NCI-H1105 (cell line): ENCODE results near the gene RARRES1.
"Not testable (repeated sequence)": the region's sequence is repeated elsewhere in the genome, so short reads cannot be mapped to it uniquely, and the experiment has no call there.

Experiments
- DNase-seq: peaks from one replicate; lab custom pipeline; 2025; lab: John Stamatoyannopoulos, UW

The RARRES1 gene

GRCh38 chr3:158693866-158694456, 38.3 kb downstream of the RARRES1 start:
- DNase-seq, result not testable (repeated sequence)

GRCh38 chr3:158685159-158685558, 47.1 kb downstream of the RARRES1 start:
- no peak for DNase-seq

GRCh38 chr3:158683230-158683962, 48.9 kb downstream of the RARRES1 start:
- DNase-seq, result no peak

DNA sequence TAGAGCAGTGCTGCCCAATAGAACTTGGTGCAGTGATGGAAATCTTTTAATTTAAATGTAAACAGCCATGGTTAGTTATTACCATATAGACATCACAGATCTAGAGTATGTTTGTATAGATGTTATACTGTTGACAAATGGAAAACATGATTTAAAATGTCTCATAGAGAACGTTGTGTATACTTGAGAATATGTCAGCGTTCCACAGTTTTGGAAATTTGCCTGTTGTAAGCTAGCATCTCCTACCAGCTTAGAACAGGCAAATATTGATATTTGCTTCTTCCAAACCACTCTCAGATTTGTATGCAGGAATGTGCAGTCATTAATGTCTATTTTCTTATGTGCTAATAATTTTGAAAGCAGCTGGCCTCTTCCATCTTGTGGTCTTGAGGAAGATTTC, 51.4 kb downstream of the RARRES1 start:
- no peak for DNase-seq

DNA sequence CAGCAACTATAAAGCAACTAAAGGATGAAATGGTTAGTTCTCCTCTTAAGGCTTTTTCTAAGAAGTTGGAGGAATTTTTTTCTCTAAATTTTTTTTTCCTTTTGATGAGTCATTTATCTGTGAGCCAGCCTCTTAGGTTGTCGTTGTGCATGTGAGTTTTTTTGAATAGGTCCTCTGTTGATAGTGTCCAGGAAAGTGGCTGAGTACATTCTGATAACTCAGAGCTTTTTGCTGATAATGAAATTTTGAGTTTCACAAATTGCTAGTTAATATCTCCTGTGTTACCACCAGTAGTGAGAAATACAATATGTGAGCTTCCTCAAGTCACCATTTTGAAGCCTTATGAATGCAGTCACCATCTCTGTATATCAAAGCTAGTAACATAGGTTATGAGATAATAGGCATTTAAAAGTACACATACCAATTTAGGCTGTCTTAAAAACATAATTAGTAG, 52.7 kb downstream of the RARRES1 start:
- DNase-seq, result no peak

DNA sequence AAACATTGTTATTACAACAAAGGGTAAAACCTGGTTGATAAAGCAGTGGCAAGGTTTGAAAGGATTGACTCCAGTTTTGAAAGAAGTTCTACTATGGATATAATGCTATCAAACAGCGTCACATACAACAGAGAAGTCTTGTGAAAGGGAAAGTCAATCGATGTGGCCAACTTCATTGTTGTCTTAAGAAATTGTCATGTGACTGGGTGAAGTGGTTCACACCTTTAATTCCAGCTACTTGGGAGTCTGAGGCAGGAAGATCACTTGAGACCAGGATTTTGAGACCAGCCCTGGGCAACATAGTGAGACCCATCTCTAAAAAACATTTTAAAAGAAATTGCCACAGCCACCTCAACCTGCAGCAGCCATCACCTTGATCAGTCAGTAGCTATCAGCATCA, 53.6 kb downstream of the RARRES1 start:
- no peak for DNase-seq

DNA sequence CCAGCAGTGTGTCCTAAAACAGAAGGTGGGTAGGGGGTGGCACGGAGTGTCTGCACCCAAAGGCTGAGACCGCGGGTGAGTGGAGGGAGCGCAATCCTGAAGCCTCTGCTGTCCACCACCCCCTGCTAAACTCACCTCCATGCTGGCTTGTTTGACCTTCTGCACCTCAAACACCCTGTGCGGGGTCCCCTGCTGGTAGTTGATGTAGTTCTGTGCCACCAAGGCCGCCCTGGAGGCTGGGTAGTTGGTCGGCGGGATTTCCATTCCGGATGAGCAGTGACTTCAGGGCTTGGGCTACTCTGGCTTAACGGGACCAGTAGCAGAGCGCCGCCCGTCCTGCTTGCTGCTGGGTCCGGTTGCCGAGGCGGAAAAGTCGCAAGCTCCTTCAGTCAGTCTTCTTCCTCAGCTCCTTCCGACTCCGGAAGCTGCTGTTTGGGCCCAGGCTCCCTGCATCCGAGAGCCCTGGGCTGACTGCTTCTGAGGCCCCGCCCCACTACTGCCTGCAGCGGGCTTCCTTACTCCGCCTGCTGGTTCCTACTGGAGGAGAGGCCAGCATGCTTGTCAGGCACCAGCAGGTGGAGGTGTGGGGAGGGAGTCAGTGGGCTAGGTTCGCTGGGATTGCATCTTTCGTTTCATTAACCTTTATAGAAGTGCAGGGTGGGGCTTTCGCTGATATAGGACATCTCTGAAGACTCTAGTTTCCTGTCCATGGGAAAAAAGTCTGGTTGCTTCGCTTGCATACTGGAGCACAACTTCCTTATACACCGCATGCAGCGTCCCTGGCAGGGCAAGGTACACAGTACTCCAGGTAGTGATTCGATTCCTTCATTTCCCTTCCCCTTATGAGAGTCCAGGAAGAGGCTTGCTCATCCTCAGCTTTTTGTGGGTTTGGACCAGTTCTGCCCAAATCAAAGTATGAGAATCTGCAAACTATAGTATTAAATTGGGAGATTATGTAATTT, 59.8 kb downstream of the RARRES1 start, which contains the start of gene LXN:
LXN (minus strand) TSS at position 434 of the 962 bp plus-strand sequence; CDS start at position 264, 170 bp downstream.
- peak; percentile 56 for DNase-seq

- DNase-seq, result no peak
Measured at GRCh38 chr3:158671821-158672214, 60.4 kb downstream of the RARRES1 start.

GRCh38 chr3:158668506-158668905, 63.8 kb downstream of the RARRES1 start:
- no peak for DNase-seq

- no peak for DNase-seq
Measured at GRCh38 chr3:158666416-158666815, 65.8 kb downstream of the RARRES1 start.

GRCh38 chr3:158663832-158664231, 68.4 kb downstream of the RARRES1 start:
- no peak for DNase-seq

DNA sequence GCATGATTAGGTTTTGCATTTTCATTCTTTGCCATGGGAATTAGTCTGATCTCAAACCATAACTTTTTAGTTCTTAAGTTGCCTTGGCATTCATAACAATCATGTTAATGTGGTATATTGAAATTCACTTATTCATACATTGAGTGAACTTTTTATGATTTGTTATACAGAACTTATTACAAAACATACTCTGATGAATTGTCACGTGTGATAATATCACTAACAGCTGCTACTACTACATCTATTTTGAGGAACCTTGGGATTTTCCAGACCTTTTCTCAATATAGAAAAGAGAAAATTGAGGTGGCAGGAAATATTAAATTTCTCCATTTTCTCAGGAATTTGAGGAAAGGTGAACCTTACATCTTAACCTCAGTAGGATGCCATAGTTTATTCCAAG, 69.0 kb downstream of the RARRES1 start:
- DNase-seq, result no peak

DNA sequence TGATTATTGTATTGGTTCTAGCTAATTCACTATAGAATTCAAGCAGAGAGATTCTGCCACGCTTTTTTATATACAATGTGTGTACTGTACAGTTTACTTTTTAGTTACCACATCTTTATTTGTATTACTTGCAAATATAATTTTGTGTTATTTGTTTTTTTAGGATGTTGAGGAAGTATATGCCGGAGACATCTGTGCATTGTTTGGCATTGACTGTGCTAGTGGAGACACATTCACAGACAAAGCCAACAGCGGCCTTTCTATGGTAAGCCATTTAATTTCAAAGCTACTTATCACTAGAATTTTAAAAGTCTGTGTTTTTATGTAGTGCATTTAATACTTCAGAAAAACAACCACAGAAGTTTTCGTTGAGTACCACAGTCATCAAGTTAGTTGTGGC, 71.5 kb downstream of the RARRES1 start:
- DNase-seq, result no peak

DNA sequence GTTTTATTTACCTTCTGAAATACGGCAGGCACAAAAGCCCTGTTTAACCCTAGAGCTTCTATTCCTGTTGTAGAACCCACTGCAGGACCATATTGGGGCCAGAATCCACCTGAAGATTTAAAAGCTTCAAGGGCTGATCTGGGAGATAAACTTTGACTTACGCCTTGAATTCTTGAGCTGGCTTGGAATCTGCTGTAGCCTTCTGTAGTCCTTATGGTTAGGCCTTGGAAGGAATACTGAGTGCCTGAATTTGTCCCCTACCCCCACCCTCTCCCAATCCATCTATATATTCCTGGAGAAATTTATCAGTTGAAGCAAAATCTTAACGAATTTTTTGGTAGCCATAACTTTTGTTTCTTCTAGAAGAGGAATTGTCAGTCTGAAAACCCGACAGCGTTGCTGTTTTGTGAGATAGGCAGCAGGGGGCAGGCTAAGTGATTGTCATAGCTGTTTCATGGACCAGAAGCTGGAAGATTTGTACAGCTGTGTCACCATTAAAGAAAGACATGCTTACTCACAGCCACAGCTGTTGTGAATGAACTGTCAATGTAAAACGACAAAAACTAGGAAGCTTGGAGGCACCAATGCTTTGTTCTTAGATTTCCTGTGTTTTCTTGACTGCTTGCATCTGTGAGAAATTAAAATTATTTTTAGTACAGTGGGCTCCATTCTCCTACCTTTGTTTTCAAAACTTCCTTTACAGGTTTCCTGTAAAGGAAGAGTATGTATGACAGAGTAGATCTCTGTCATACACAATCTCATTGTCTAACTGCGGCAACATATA, 72.6 kb downstream of the RARRES1 start:
- DNase-seq, result peak; percentile 32

DNA sequence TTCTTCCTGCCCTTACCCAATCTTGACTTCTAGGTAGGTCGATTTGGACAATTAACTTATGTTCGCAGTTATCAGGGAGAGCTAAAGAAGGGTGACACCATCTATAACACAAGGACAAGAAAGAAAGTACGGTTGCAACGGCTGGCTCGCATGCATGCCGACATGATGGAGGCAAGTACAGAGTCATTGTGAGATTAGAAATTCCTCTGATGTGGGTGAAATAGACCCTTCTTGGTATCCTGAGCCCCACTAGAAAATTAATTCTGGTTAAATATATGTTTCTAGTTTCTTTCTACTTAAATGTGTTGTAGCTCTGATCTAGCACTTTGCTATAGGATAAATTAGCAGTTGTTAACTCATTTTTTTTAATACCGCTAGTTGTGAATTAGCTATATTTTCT, 73.4 kb downstream of the RARRES1 start:
- no peak for DNase-seq

DNA sequence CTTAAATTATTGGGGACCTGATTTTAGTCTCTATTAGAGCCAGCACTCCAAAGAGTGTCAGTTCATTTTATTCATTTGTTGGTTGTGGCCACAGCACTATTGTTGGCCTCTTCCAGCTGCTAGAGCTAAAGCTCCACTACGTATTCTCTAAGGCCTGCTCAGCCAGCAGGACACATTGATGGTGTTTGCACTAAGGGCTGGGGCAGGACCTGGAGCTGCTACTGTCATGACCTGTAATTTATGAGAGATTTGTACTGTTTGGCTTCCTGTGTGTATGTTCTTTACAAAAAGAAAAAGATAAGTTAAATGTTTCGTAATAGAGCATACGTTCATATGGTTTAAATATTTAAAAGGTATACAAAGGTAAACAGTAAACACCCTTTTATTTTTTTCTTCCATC, 79.8 kb downstream of the RARRES1 start:
- no peak for DNase-seq

- no peak for DNase-seq
Measured at GRCh38 chr3:158651192-158651591, 81.1 kb downstream of the RARRES1 start.

- DNase-seq, result no peak
Measured at GRCh38 chr3:158649791-158650190, 82.5 kb downstream of the RARRES1 start.
